Suprapubic skin (tissue), 4 donors: Measurements from ENCODE around the gene GNAI3.

Experiments
- POLR2A ChIP-seq, 2 donors: fragments of 450-650 bp; IDR thresholded peaks; one replicate each; pipeline ENCODE4 v1.6.1; 2017; ENCODE audit warnings: antibody characterized with exemption in 2 of 2, mild to moderate bottlenecking in 2 of 2, moderate library complexity in 2 of 2
- POLR2AphosphoS5 ChIP-seq, 3 donors: sonication (generic); formaldehyde crosslinking; IDR thresholded peaks; one replicate each; pipeline ENCODE4 v1.6.1; 2017; ENCODE audit warnings: antibody characterized with exemption in 3 of 3
- TF ChIP-seq, protein P1 (sequence below), 2 donors: fragments of 200-600 bp in 1 of 2; fragments of 450-650 bp in 1 of 2; sonication (generic) in 1 of 2; IDR thresholded peaks; one replicate each; pipeline ENCODE4 v1.5.1; 2016 to 2019; ENCODE audit warnings: antibody characterized with exemption in 2 of 2, mild to moderate bottlenecking in 1 of 2, moderate library complexity in 1 of 2

DNA sequence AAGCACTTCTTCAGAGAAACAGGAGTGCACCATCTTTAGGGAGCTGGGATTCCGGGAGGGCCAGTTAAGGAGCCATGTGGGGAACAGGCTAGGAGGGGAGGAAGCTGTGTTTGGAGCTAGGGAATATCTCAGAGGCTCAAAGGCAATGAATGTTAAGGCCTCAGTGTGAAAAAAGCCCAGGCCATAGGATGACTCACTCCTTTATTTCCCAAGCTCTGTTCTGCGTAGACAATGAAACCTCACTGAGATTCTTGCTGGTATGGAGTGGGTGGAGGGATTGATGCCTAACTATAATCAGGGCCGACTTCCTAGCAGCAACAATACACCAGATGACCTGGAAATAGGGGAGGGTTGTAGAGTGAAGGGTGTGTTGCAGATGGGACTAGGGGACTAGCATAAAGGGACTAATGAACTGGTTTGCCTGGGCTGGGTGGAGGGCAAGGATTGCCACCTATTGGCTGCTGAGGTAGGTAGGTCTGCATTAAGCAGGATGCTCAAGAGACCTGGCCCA is 68.9 kb downstream of the GNAI3 start:
- TF ChIP-seq, protein P1, sequence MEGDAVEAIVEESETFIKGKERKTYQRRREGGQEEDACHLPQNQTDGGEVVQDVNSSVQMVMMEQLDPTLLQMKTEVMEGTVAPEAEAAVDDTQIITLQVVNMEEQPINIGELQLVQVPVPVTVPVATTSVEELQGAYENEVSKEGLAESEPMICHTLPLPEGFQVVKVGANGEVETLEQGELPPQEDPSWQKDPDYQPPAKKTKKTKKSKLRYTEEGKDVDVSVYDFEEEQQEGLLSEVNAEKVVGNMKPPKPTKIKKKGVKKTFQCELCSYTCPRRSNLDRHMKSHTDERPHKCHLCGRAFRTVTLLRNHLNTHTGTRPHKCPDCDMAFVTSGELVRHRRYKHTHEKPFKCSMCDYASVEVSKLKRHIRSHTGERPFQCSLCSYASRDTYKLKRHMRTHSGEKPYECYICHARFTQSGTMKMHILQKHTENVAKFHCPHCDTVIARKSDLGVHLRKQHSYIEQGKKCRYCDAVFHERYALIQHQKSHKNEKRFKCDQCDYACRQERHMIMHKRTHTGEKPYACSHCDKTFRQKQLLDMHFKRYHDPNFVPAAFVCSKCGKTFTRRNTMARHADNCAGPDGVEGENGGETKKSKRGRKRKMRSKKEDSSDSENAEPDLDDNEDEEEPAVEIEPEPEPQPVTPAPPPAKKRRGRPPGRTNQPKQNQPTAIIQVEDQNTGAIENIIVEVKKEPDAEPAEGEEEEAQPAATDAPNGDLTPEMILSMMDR (IDR thresholded peaks at IDR 0.05): no peak
- no peak for TF ChIP-seq POLR2AphosphoS5 (IDR thresholded peaks at IDR 0.05)
- no peak for TF ChIP-seq POLR2A (IDR thresholded peaks at IDR 0.05)
